Measurements from ENCODE around the gene CABLES1.

- TF ChIP-seq, protein P1, sequence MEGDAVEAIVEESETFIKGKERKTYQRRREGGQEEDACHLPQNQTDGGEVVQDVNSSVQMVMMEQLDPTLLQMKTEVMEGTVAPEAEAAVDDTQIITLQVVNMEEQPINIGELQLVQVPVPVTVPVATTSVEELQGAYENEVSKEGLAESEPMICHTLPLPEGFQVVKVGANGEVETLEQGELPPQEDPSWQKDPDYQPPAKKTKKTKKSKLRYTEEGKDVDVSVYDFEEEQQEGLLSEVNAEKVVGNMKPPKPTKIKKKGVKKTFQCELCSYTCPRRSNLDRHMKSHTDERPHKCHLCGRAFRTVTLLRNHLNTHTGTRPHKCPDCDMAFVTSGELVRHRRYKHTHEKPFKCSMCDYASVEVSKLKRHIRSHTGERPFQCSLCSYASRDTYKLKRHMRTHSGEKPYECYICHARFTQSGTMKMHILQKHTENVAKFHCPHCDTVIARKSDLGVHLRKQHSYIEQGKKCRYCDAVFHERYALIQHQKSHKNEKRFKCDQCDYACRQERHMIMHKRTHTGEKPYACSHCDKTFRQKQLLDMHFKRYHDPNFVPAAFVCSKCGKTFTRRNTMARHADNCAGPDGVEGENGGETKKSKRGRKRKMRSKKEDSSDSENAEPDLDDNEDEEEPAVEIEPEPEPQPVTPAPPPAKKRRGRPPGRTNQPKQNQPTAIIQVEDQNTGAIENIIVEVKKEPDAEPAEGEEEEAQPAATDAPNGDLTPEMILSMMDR (IDR thresholded peaks at IDR 0.05 in 4 of 5, conservative IDR thresholded peaks at IDR 0.05 in 1 of 5) = no peak
- TF ChIP-seq POLR2A (IDR thresholded peaks at IDR 0.05) = no peak
Measured at GRCh38 chr18:23232331-23232730, 97.0 kb downstream of the CABLES1 start.
